GM13976 (cell line): ENCODE measurements around the gene MUC2.

Experiments
- DNase-seq: peaks from one replicate; pipeline ENCODE4 v3.0.0; 2012; ENCODE audit warnings: low spot score
- CTCF ChIP-seq: IDR thresholded peaks from 2 replicates; pipeline ENCODE4 v1.5.1; 2012; ENCODE audit warnings: borderline replicate concordance, mild to moderate bottlenecking; ENCODE audit not compliant: insufficient read depth; ENCODE audit errors: extremely low read depth, missing control alignments, control extremely low read depth
- in situ Hi-C: fragments of 300-500 bp; cut with MboI; formaldehyde crosslinking; loops from one replicate; pipeline ENCODE4 v1.12.0; 2022; ENCODE audit warnings: low sequenced_read_pairs, mixed read lengths, inconsistent platforms; ENCODE audit not compliant: unreplicated experiment

MUC2 gene

GRCh38 chr11:1028291-1028540, 46.5 kb upstream of the MUC2 start:
- DNase-seq = no peak
- in situ Hi-C loops = loop anchor here (25.0 kb wide), 1 partner anchor 109 kb away; no protein-coding TSS in a partner anchor
- TF ChIP-seq CTCF = no peak

- TF ChIP-seq CTCF = no peak
- no peak for DNase-seq
- in situ Hi-C loops = loop anchor here (25.0 kb wide), 1 partner anchor 109 kb away; no protein-coding TSS in a partner anchor
These were observed 46.1 kb upstream of the MUC2 start for GRCh38 chr11:1028616-1029015.

- TF ChIP-seq CTCF = no peak
- DNase-seq = no peak
- in situ Hi-C loops = loop anchor here (25.0 kb wide), 1 partner anchor 108 kb away; no protein-coding TSS in a partner anchor
These were observed 45.6 kb upstream of the MUC2 start for GRCh38 chr11:1029051-1029450.

- no peak for DNase-seq
- TF ChIP-seq CTCF = no peak
- in situ Hi-C loops = loop anchor here (25.0 kb wide), 1 partner anchor 108 kb away; no protein-coding TSS in a partner anchor
These were observed 45.0 kb upstream of the MUC2 start for GRCh38 chr11:1029654-1030053.

- no peak for DNase-seq
- in situ Hi-C loops = loop anchor here (25.0 kb wide), 1 partner anchor 107 kb away; no protein-coding TSS in a partner anchor
- no peak for TF ChIP-seq CTCF
These were observed 44.6 kb upstream of the MUC2 start for GRCh38 chr11:1030086-1030485.

GRCh38 chr11:1030556-1030955, 44.1 kb upstream of the MUC2 start:
- DNase-seq = no peak
- no peak for TF ChIP-seq CTCF
- in situ Hi-C loops = loop anchor here (25.0 kb wide), 1 partner anchor 107 kb away; no protein-coding TSS in a partner anchor
